ENCODE results near the gene TOR1AIP2. TPM values are rescaled to one million over a fixed set of nuclear protein-coding genes. Genes with fewer than 3 reads are reported as not detected.

The TOR1AIP2 gene
- total RNA-seq, 1 donor from 2014 or later, result 92.0 TPM

DNA sequence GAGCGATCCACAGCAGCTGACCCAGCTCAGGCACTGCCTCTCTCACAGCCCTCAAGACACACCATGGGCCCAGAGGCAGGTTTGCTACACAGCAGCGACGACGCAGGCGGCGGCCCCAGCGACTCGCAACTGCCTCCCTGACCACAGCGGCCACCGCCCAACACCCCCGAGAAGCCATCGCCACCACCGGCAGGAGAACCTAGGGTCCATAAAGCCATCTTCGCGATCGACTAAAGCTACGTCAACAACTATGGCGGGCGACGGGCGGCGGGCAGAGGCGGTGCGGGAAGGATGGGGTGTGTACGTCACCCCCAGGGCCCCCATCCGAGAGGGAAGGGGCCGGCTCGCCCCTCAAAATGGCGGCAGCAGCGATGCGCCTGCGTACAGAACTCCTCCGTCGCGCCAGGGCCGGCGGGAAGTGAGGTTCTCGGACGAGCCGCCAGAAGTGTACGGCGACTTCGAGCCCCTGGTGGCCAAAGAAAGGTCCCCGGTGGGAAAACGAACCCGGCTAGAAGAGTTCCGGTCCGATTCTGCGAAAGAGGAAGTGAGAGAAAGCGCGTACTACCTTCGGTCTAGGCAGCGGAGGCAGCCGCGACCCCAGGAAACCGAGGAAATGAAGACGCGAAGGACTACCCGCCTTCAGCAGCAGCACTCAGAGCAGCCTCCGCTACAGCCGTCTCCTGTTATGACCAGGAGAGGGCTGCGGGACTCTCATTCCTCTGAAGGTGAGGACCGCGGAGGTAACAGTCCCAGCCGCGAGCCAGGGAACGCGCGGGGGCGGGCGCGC, 4.8 kb upstream of the TOR1AIP2 start, which contains the start of gene TOR1AIP1:
Gene TOR1AIP1 (plus strand): TSS at position 33 of the 787 bp plus-strand sequence. CDS start 218 bp downstream, at position 251.
- peak within 1 kb of the TSS; percentile 99 for H3K27ac ChIP-seq
- peak; percentile 97 to 98 for ATAC-seq
- H3K4me3 ChIP-seq, result peak within 1 kb of the TSS; percentile 83
- peak; percentile 98 for DNase-seq
- TF ChIP-seq, protein P1, sequence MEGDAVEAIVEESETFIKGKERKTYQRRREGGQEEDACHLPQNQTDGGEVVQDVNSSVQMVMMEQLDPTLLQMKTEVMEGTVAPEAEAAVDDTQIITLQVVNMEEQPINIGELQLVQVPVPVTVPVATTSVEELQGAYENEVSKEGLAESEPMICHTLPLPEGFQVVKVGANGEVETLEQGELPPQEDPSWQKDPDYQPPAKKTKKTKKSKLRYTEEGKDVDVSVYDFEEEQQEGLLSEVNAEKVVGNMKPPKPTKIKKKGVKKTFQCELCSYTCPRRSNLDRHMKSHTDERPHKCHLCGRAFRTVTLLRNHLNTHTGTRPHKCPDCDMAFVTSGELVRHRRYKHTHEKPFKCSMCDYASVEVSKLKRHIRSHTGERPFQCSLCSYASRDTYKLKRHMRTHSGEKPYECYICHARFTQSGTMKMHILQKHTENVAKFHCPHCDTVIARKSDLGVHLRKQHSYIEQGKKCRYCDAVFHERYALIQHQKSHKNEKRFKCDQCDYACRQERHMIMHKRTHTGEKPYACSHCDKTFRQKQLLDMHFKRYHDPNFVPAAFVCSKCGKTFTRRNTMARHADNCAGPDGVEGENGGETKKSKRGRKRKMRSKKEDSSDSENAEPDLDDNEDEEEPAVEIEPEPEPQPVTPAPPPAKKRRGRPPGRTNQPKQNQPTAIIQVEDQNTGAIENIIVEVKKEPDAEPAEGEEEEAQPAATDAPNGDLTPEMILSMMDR (IDR thresholded peaks at IDR 0.05), result peak; percentile 54
- no peaks in the 10 kb centered on the region for H3K9me3 ChIP-seq
- H3K36me3 ChIP-seq, result peaks cover 27% of the 10 kb centered on the region
- no peaks in the 10 kb centered on the region for H3K27me3 ChIP-seq (ENCODE audit: low read depth)
- H3K4me1 ChIP-seq, result peaks cover 49% of the 10 kb centered on the region
- intact Hi-C loops (cut with DNase I), result no loop called here

DNA sequence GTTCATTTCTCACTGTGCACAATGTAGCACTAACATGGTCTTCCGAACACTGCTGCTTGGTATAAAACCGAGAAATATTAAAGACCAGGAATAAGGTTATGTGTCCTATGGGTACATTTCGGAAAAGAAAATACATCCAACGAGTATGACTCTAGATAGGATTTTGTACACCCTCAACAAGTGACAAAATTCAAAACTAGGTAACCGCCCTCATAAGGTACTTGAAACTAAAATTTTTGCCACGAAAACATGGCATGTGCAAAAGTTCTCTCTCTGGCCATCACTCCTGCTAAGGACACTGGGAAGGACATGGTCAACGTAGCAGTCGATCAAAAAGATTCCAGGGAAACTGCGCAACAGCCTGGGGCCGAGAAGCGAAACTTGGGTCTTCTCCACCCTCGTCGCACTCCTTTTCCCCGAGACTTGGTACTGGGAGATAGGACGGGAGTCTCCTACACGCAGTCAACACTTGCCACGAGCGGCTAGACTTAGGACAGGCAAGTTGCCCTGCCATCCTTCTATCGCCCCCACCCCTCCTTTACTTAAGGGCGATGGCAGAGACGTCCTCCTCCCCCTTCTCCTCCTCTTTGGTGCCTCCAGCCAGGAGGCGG, 4.1 kb upstream of the TOR1AIP2 start:
- TF ChIP-seq, protein P1 (IDR thresholded peaks at IDR 0.05), result no peak
- Histone ChIP-seq H3K27me3 (ENCODE audit: low read depth) (no peaks in the 10 kb centered on the region), H3K9me3 (no peaks in the 10 kb centered on the region), H3K4me1 (peaks cover 48% of the 10 kb centered on the region), H3K27ac (peak overlapping the region; percentile 99), H3K4me3 (peak overlapping the region; percentile 83), H3K36me3 (peaks cover 23% of the 10 kb centered on the region)
- no peak for DNase-seq
- ATAC-seq, result peak in 1 of 2 donors; percentile 39
- intact Hi-C loops (cut with DNase I), result no loop called here

DNA sequence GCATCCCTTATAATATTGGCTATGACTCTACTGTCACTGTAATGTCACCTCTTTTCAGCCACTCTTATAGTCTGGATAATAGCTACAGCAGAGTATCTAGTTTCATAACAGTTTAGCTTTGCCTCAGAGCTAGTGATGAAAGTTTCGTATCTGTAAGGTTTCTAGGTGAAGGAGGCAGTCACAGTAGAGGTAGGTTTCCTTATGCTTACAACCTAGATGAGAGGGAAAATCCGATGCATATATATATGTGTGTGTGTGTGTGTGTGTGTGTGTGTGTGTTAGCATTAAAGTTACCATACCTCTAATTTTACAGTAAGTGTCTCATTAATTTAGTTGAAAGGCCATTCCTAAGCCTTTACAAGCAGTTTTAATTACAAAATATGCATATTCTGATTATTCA, 2.2 kb upstream of the TOR1AIP2 start:
- ATAC-seq, result no peak

DNA sequence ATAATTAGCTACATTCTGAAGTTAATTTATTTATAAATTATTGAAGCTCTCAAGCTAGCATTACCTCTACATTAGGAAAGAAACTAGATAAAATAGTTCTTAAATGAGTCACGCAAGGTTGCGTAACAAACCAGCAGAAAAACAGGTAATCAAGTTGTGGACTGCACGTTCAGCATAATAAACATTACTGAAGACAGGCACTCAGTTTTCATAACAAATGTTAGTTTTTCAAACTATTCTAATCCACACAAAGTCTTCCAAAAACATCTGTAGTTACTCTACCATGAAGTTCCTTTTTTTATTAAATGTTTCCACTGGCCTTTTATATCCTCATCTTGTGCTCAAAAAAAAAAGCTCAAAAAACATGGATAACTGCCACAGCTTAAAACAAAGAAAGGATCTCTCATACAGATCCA, 1.3 kb downstream of the TOR1AIP2 start:
- Histone ChIP-seq H3K9me3 (no peaks in the 10 kb centered on the region), H3K4me1 (peaks cover 51% of the 10 kb centered on the region), H3K36me3 (peaks cover 19% of the 10 kb centered on the region), H3K27me3 (ENCODE audit: low read depth) (no peaks in the 10 kb centered on the region), H3K27ac (peak overlapping the region; percentile 79), H3K4me3 (peak overlapping the region; percentile 73)
- TF ChIP-seq, protein P1 (IDR thresholded peaks at IDR 0.05), result no peak
- ATAC-seq (peak; percentile 26 to 78), DNase-seq (no peak)
- intact Hi-C loops (cut with DNase I), result no loop called here

More for the DNA sequence above, 2.2 kb upstream of the TOR1AIP2 start:
- Histone ChIP-seq H3K27me3 (ENCODE audit: low read depth) (no peaks in the 10 kb centered on the region), H3K27ac (no peak overlapping the region), H3K36me3 (peaks cover 4% of the 10 kb centered on the region), H3K4me3 (no peak overlapping the region), H3K4me1 (peaks cover 35% of the 10 kb centered on the region), H3K9me3 (no peaks in the 10 kb centered on the region)
- DNase-seq, result no peak
- intact Hi-C loops (cut with DNase I), result no loop called here
- TF ChIP-seq, protein P1 (IDR thresholded peaks at IDR 0.05), result no peak

DNA sequence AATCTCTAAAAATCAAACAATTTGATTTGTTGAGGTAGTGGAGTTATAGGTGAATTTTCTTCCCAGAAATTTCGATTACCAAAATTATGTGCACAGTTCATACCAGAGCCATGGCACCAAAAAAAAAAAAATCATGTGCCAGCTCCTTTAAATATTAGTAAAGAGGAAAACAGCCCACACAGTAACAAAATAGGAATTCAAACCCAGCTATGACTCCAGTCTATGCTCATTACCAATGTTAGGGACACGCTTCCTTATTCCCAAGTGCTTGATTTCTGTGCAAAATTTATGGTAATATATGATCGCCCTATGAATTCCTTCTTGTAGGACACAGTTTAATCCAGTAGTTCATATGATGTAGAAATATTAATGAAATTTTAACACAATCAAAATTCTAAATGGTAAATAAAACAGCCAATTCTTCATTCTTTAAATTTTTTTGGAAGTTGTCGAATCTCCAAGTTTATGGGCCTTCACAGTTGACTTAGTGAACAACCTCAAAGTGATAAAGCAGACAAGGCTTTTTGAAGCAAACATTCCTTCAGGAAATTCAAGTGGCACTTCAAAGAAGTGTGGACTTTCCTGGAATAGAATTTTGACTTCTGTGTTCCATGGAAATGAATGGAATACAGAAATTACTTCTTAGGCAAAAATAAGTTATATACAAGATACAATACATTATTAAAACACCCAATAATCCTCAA, 1.9 kb downstream of the TOR1AIP2 start:
- H3K9me3 ChIP-seq, result no peaks in the 10 kb centered on the region
- H3K36me3 ChIP-seq, result peaks cover 19% of the 10 kb centered on the region
- peak overlapping the region; percentile 79 for H3K27ac ChIP-seq
- H3K4me1 ChIP-seq, result peaks cover 48% of the 10 kb centered on the region
- ATAC-seq (peak in 1 of 2 donors; percentile 54), DNase-seq (no peak)
- H3K4me3 ChIP-seq, result peak overlapping the region; percentile 73
- no peaks in the 10 kb centered on the region for H3K27me3 ChIP-seq (ENCODE audit: low read depth)
- intact Hi-C loops (cut with DNase I), result no loop called here
- TF ChIP-seq, protein P1 (IDR thresholded peaks at IDR 0.05), result no peak

Measured in lower lobe of right lung (tissue), 2 donors.